DOHH2 (cell line): ENCODE measurements around the gene LRRFIP2.
"Not testable (repeated sequence)": the region's sequence is repeated elsewhere in the genome, so short reads cannot be mapped to it uniquely, and the experiment has no call there.

ENCODE experiments used
- H3F3A ChIP-seq: fragments of 200-600 bp; sonication (generic), shearing (Covaris generic); 2 replicates; pipeline ENCODE4 v1.6.0; 2016; ENCODE audit warnings: antibody characterized with exemption, mild to moderate bottlenecking; ENCODE audit not compliant: control insufficient read depth, insufficient read depth
- H3K27ac ChIP-seq: fragments of 200-600 bp; sonication (generic); 2 replicates; pipeline ENCODE4 v1.5.1; 2014; ENCODE audit warnings: low read depth, mild to moderate bottlenecking, low read length, moderate library complexity
- H3K27me3 ChIP-seq: fragments of 200-600 bp; sonication (generic); 2 replicates; pipeline ENCODE4 v1.6.1; 2014; ENCODE audit warnings: mild to moderate bottlenecking, low read length, mixed read lengths; ENCODE audit not compliant: control insufficient read depth
- H3K36me3 ChIP-seq: fragments of 200-600 bp; sonication (generic); 2 replicates; pipeline ENCODE4 v1.6.1; 2014; ENCODE audit warnings: mild to moderate bottlenecking, low read length, moderate library complexity, mixed read lengths; ENCODE audit not compliant: control insufficient read depth
- H3K4me1 ChIP-seq: fragments of 200-600 bp; sonication (generic); 2 replicates; pipeline ENCODE4 v1.6.1; 2014; ENCODE audit warnings: mild to moderate bottlenecking, low read length, mixed read lengths; ENCODE audit not compliant: control insufficient read depth
- H3K4me2 ChIP-seq: fragments of 200-600 bp; sonication (generic); 2 replicates; pipeline ENCODE4 v1.6.0; 2014; ENCODE audit warnings: mild to moderate bottlenecking, low read length, moderate library complexity
- H3K4me3 ChIP-seq: fragments of 200-600 bp; sonication (generic); 2 replicates; pipeline ENCODE4 v1.5.1; 2014; ENCODE audit warnings: mild to moderate bottlenecking, low read length, mixed read lengths
- H3K79me2 ChIP-seq: fragments of 200-600 bp; sonication (generic); 2 replicates; pipeline ENCODE4 v1.6.1; 2014; ENCODE audit warnings: mild to moderate bottlenecking, low read length, mixed read lengths; ENCODE audit not compliant: control insufficient read depth
- H3K9me2 ChIP-seq: fragments of 200-600 bp; sonication (generic); replicated peaks from 2 replicates; pipeline ENCODE4 v1.6.1; 2014; ENCODE audit warnings: mild to moderate bottlenecking, low read length, mixed read lengths; ENCODE audit not compliant: control insufficient read depth
- H3K9me3 ChIP-seq: fragments of 200-600 bp; sonication (generic); 2 replicates; pipeline ENCODE4 v1.6.1; 2014; ENCODE audit warnings: antibody characterized with exemption, low read length, mixed read lengths; ENCODE audit not compliant: control insufficient read depth, insufficient read depth
- H4K20me1 ChIP-seq: fragments of 200-600 bp; sonication (generic); 2 replicates; pipeline ENCODE4 v1.6.0; 2014; ENCODE audit warnings: low read depth, mild to moderate bottlenecking, antibody characterized with exemption, low read length, moderate library complexity; ENCODE audit not compliant: control insufficient read depth, insufficient read depth
- CTCF ChIP-seq: fragments of 200-600 bp; sonication (generic); IDR thresholded peaks from one replicate; pipeline ENCODE4 v1.5.1; 2014; ENCODE audit warnings: antibody characterized with exemption, mild to moderate bottlenecking, low read depth, low read length; ENCODE audit not compliant: poor library complexity, severe bottlenecking
- EZH2phosphoT487 ChIP-seq: fragments of 200-600 bp; sonication (generic); IDR thresholded peaks from 2 replicates; pipeline ENCODE4 v1.6.1; 2017; ENCODE audit warnings: borderline replicate concordance, mild to moderate bottlenecking, antibody characterized with exemption, low read length, moderate library complexity, mixed read lengths

Gene LRRFIP2

GRCh38 chr3:37174532-37175126, at the start of gene LRRFIP2:
Gene LRRFIP2, minus strand, starts transcription at chr3:37174582. Its CDS starts 25,599 bp downstream, at chr3:37148983.
- Histone ChIP-seq H4K20me1 (peaks cover 13% of the 10 kb centered on the region; the same call in 1 of the 2 replicates), H3K79me2 (peaks cover 61% of the 10 kb centered on the region), H3K36me3 (peaks cover 29% of the 10 kb centered on the region), H3K4me1 (peaks cover 39% of the 10 kb centered on the region), H3K9me2 (no peaks in the 10 kb centered on the region), H3F3A (no peaks in the 10 kb centered on the region), H3K9me3 (no peaks in the 10 kb centered on the region), H3K4me2 (peak within 1 kb of the TSS; percentile 95), H3K27ac (no peak within 1 kb of the TSS; the same call in 1 of the 2 replicates), H3K27me3 (no peaks in the 10 kb centered on the region), H3K4me3 (peak within 1 kb of the TSS; percentile 98)
- TF ChIP-seq EZH2phosphoT487 (no peak), CTCF (no peak)

- Histone ChIP-seq H3K9me2 (no peaks in the 10 kb centered on the region), H3K9me3 (no peaks in the 10 kb centered on the region), H3F3A (no peaks in the 10 kb centered on the region), H3K36me3 (no peaks in the 10 kb centered on the region), H4K20me1 (no peaks in the 10 kb centered on the region), H3K27ac (no peak overlapping the region), H3K4me3 (no peak overlapping the region), H3K4me2 (no peak overlapping the region), H3K27me3 (peaks cover 22% of the 10 kb centered on the region), H3K4me1 (no peaks in the 10 kb centered on the region), H3K79me2 (no peaks in the 10 kb centered on the region)
- no peak for TF ChIP-seq CTCF
- no peak for TF ChIP-seq EZH2phosphoT487
Observed at GRCh38 chr3:37223576-37223975, 49.2 kb upstream of the LRRFIP2 start.

- no peak overlapping the region for H3K4me3 ChIP-seq
- no peaks in the 10 kb centered on the region for H3K9me2 ChIP-seq
- no peaks in the 10 kb centered on the region for H3K4me1 ChIP-seq
- H3K27me3 ChIP-seq, result peaks cover 18% of the 10 kb centered on the region
- H3K79me2 ChIP-seq, result no peaks in the 10 kb centered on the region
- no peak overlapping the region for H3K4me2 ChIP-seq
- H4K20me1 ChIP-seq, result no peaks in the 10 kb centered on the region
- H3F3A ChIP-seq, result no peaks in the 10 kb centered on the region
- H3K36me3 ChIP-seq, result no peaks in the 10 kb centered on the region
- TF ChIP-seq CTCF, result no peak
- TF ChIP-seq EZH2phosphoT487, result no peak
- H3K9me3 ChIP-seq, result no peaks in the 10 kb centered on the region
- no peak overlapping the region for H3K27ac ChIP-seq
Observed at GRCh38 chr3:37223141-37223558, 48.8 kb upstream of the LRRFIP2 start.

- H3K4me3 ChIP-seq, H3K36me3 ChIP-seq, H3K9me2 ChIP-seq, H3K4me1 ChIP-seq, H3F3A ChIP-seq, H4K20me1 ChIP-seq, H3K4me2 ChIP-seq, H3K27ac ChIP-seq, H3K79me2 ChIP-seq, H3K9me3 ChIP-seq: not testable (repeated sequence)
- H3K27me3 ChIP-seq, result peaks cover 12% of the 10 kb centered on the region
Observed at GRCh38 chr3:37222542-37222941, 48.2 kb upstream of the LRRFIP2 start.
